Measurements from ENCODE around the gene GJB3. TPM values are rescaled to one million over a fixed set of nuclear protein-coding genes. Genes with fewer than 3 reads are reported as not detected.

Gene GJB3
- total and polyA plus RNA-seq, 10 of the 15 experiments (the other 5 are each of a cell fraction or from before 2014, with no cell fraction given) = not detected

GRCh38 chr1:34831721-34832246 lies 50.8 kb downstream of the GJB3 start:
- no peak overlapping the region for H2AFZ ChIP-seq (ENCODE audit: control insufficient read depth, low read depth, low read length)
- no peak overlapping the region for H3K4me2 ChIP-seq (ENCODE audit: control insufficient read depth, insufficient read depth)
- ChIA-PET POLR2A (no interaction called here), SMC1A (ENCODE audit: uncharacterized antibody, unreplicated experiment) (interaction anchor here (1.3 kb wide), 1 partner anchor 21 kb away, joined by 5 read pairs; no protein-coding TSS in a partner anchor), RAD21 (ENCODE audit: unreplicated experiment) (no interaction called here), CTCF (interaction anchor here (1.7 kb wide), 1 partner anchor 21 kb away, joined by 5 read pairs; no protein-coding TSS in a partner anchor)
- no peaks in the 10 kb centered on the region for H3K79me2 ChIP-seq (ENCODE audit: control insufficient read depth, insufficient read depth, low read length)
- H3K27me3 ChIP-seq (replicated peaks in 1 of 2; ENCODE audit: control insufficient read depth in 2 of 2, insufficient read depth in 2 of 2, low read length in 1 of 2) = no peaks in the 10 kb centered on the region
- no peaks in the 10 kb centered on the region for H3K9me3 ChIP-seq (replicated peaks; ENCODE audit: control insufficient read depth, insufficient read depth, low read length)
- H3K27ac ChIP-seq (ENCODE audit: control insufficient read depth, insufficient read depth) = no peak overlapping the region
- no peak for FAIRE-seq
- no peaks in the 10 kb centered on the region for H4K20me1 ChIP-seq (ENCODE audit: control insufficient read depth, insufficient read depth)
- no peak overlapping the region for H3K9ac ChIP-seq (ENCODE audit: control insufficient read depth, insufficient read depth, low read length)
- in situ Hi-C loops (cut with MboI) (no loop called here), intact Hi-C loops (cut with micrococcal nuclease; ENCODE audit: unreplicated experiment) (no loop called here)
- 77% methylated on average over 6 of the region's 6 CpGs for WGBS (ENCODE audit: insufficient coverage, insufficient replicate concordance, low lambda C conversion rate, missing lambda C conversion rate)
- H3K36me3 ChIP-seq (ENCODE audit: control insufficient read depth in 2 of 2, insufficient read depth in 2 of 2, low read length in 1 of 2) = no peaks in the 10 kb centered on the region
- H3K4me1 ChIP-seq (ENCODE audit: control insufficient read depth, insufficient read depth, low read length) = no peaks in the 10 kb centered on the region
- H3K4me3 ChIP-seq = no peak overlapping the region
- TF ChIP-seq NFYB (IDR thresholded peaks at IDR 0.05; ENCODE audit: insufficient read depth, low read depth, low read length) = no peak
- peak; percentile 56; the same call in 1 of the 2 replicates for TF ChIP-seq EED (IDR thresholded peaks at IDR 0.05; ENCODE audit: low read depth)
- ATAC-seq = no peak
- no TSS peak for BruUV-seq (replicated peaks)
- DNase-seq (ENCODE audit: low read depth, low spot score) = no peak

GRCh38 chr1:34833711-34834110 lies 52.7 kb downstream of the GJB3 start:
- in situ Hi-C loops (cut with MboI) (no loop called here), intact Hi-C loops (cut with micrococcal nuclease; ENCODE audit: unreplicated experiment) (no loop called here)
- TF ChIP-seq EED (IDR thresholded peaks at IDR 0.05; ENCODE audit: low read depth) (no peak), MLLT1 (IDR thresholded peaks at IDR 0.05) (no peak), STAT1 (conservative IDR thresholded peaks at IDR 0.05) (no peak), REST (IDR thresholded peaks at IDR 0.05; ENCODE audit: low read depth, low read length) (no peak), ZNF207 (IDR thresholded peaks at IDR 0.05; ENCODE audit: borderline replicate concordance) (no peak), SMARCA5 (IDR thresholded peaks at IDR 0.05) (no peak), DPF2 (IDR thresholded peaks at IDR 0.05) (no peak), EZH2 (IDR thresholded peaks at IDR 0.05; ENCODE audit: borderline replicate concordance, control insufficient read depth, low read depth, low read length) (no peak), HDAC6 (IDR thresholded peaks at IDR 0.05; ENCODE audit: unreplicated experiment) (no peak)
- no peak overlapping the region for H3K4me3 ChIP-seq
- no peaks in the 10 kb centered on the region for H4K20me1 ChIP-seq (ENCODE audit: control insufficient read depth, insufficient read depth)
- H3K4me1 ChIP-seq (ENCODE audit: control insufficient read depth, insufficient read depth, low read length) = no peaks in the 10 kb centered on the region
- ChIA-PET SMC1A (ENCODE audit: uncharacterized antibody, unreplicated experiment) (no interaction called here), RAD21 (ENCODE audit: unreplicated experiment) (no interaction called here), POLR2A (no interaction called here), CTCF (interaction anchor here (0.6 kb wide), 3 partner anchors 16 to 57 kb away, joined by 3 to 4 read pairs (median 3); no protein-coding TSS in a partner anchor)
- no peak for ATAC-seq
- H3K9me3 ChIP-seq (replicated peaks; ENCODE audit: control insufficient read depth, insufficient read depth, low read length) = no peaks in the 10 kb centered on the region
- no peak for FAIRE-seq
- DNase-seq (ENCODE audit: low read depth, low spot score) = no peak
- 38% methylated on average over 1 of the region's 1 CpG for WGBS (ENCODE audit: insufficient coverage, insufficient replicate concordance, low lambda C conversion rate, missing lambda C conversion rate)
- no peak overlapping the region for H3K9ac ChIP-seq (ENCODE audit: control insufficient read depth, insufficient read depth, low read length)
- no peaks in the 10 kb centered on the region for H3K36me3 ChIP-seq (ENCODE audit: control insufficient read depth in 2 of 2, insufficient read depth in 2 of 2, low read length in 1 of 2)
- H2AFZ ChIP-seq (ENCODE audit: control insufficient read depth, low read depth, low read length) = no peak overlapping the region
- no peaks in the 10 kb centered on the region for H3K27me3 ChIP-seq (replicated peaks in 1 of 2; ENCODE audit: control insufficient read depth in 2 of 2, insufficient read depth in 2 of 2, low read length in 1 of 2)
- no peak overlapping the region for H3K27ac ChIP-seq (ENCODE audit: control insufficient read depth, insufficient read depth)
- no peaks in the 10 kb centered on the region for H3K79me2 ChIP-seq (ENCODE audit: control insufficient read depth, insufficient read depth, low read length)
- no peak overlapping the region for H3K4me2 ChIP-seq (ENCODE audit: control insufficient read depth, insufficient read depth)
- BruUV-seq (replicated peaks) = no TSS peak
